Measurements from ENCODE around the gene DIP2B.

DNA sequence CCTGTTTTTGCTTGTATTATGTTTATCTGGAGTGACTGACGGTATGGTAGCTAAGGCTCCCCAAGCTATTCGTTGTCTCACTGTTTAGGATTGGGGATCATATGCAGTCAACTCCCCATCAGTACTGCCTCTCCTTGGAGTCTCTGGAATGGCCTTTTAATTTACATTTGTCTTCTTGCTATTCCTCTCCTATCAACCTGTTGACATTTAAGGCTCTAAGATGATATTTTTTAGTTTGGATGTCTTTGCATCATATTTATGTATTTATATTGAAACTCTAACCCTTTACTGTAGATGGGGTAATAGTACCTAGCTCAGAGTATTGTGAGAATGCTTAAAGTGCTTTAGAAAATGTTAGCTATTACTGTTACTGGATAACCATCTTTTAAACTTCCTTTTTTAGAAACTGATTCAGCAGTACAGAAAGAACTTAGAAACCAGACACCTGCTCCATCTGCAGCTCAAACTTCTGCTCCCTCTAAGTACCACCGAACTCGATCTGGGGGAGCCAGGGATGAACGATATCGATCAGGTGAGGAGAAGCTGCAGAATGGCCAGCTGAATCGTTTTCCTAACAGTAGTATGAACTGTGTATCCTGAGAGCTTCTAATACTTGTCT lies 135.6 kb downstream of the DIP2B start:
- TF ChIP-seq, protein P1, sequence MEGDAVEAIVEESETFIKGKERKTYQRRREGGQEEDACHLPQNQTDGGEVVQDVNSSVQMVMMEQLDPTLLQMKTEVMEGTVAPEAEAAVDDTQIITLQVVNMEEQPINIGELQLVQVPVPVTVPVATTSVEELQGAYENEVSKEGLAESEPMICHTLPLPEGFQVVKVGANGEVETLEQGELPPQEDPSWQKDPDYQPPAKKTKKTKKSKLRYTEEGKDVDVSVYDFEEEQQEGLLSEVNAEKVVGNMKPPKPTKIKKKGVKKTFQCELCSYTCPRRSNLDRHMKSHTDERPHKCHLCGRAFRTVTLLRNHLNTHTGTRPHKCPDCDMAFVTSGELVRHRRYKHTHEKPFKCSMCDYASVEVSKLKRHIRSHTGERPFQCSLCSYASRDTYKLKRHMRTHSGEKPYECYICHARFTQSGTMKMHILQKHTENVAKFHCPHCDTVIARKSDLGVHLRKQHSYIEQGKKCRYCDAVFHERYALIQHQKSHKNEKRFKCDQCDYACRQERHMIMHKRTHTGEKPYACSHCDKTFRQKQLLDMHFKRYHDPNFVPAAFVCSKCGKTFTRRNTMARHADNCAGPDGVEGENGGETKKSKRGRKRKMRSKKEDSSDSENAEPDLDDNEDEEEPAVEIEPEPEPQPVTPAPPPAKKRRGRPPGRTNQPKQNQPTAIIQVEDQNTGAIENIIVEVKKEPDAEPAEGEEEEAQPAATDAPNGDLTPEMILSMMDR (IDR thresholded peaks at IDR 0.05): no peak
- no peak for TF ChIP-seq POLR2A (IDR thresholded peaks at IDR 0.05)

Measured in ovary (tissue), 3 donors.